Activated CD4-positive, alpha-beta T cell treated with anti-CD3 and anti-CD28 coated beads for 48 hours (primary cell): ENCODE data around the gene MYBPH.

Experiments used
- DNase-seq: peaks from one replicate; pipeline ENCODE4 v3.0.0-alpha.2; 2020

Gene MYBPH

GRCh38 chr1:203199816-203200571, 24.4 kb upstream of the MYBPH start:
- DNase-seq = no peak

GRCh38 chr1:203199481-203199815, 23.8 kb upstream of the MYBPH start:
- no peak for DNase-seq

GRCh38 chr1:203199002-203199401, 23.4 kb upstream of the MYBPH start:
- no peak for DNase-seq

- peak; percentile 13 for DNase-seq
Measured at GRCh38 chr1:203197625-203198024, 22.0 kb upstream of the MYBPH start.

- DNase-seq = no peak
Measured at GRCh38 chr1:203196371-203196770, 20.7 kb upstream of the MYBPH start.

GRCh38 chr1:203190949-203191348, 15.3 kb upstream of the MYBPH start:
- DNase-seq = no peak

GRCh38 chr1:203189951-203190352, 14.3 kb upstream of the MYBPH start:
- no peak for DNase-seq

- DNase-seq = no peak
Measured at GRCh38 chr1:203188686-203189232, 13.1 kb upstream of the MYBPH start.

- DNase-seq = no peak
Measured at GRCh38 chr1:203187689-203188264, 12.2 kb upstream of the MYBPH start.

GRCh38 chr1:203187304-203187685, 11.7 kb upstream of the MYBPH start:
- DNase-seq = no peak

- no peak for DNase-seq
Measured at GRCh38 chr1:203186446-203187303, 11.0 kb upstream of the MYBPH start, which contains the start of gene CHI3L1. CHI3L1 (minus strand) TSS chr1:203186704; CDS start chr1:203186623, 81 bp downstream.

GRCh38 chr1:203186091-203186445, 10.4 kb upstream of the MYBPH start:
- no peak for DNase-seq

- DNase-seq = no peak
Measured at GRCh38 chr1:203185585-203185984, 10.0 kb upstream of the MYBPH start.

GRCh38 chr1:203185061-203185461, 9.4 kb upstream of the MYBPH start:
- DNase-seq = no peak

- DNase-seq = no peak
Measured at GRCh38 chr1:203184467-203184866, 8.8 kb upstream of the MYBPH start.

GRCh38 chr1:203183828-203184227, 8.2 kb upstream of the MYBPH start:
- no peak for DNase-seq

GRCh38 chr1:203182387-203182953, 6.8 kb upstream of the MYBPH start:
- DNase-seq = no peak

GRCh38 chr1:203181586-203182386, 6.2 kb upstream of the MYBPH start:
- DNase-seq = no peak

GRCh38 chr1:203180611-203181330, 5.1 kb upstream of the MYBPH start:
- DNase-seq = no peak

- no peak for DNase-seq
Measured at GRCh38 chr1:203179667-203180005, 4.0 kb upstream of the MYBPH start.

GRCh38 chr1:203178821-203179666, 3.4 kb upstream of the MYBPH start:
- DNase-seq = no peak
